ENCODE data around the gene PXDC1.
A peak's percentile ranks its signal among the peaks of the same experiment; 100 is the strongest.
"Not testable (repeated sequence)": the region's sequence is repeated elsewhere in the genome, so short reads cannot be mapped to it uniquely, and the experiment has no call there.

PXDC1 gene

GRCh38 chr6:3782876-3783832 is 31.6 kb upstream of the PXDC1 start:
- no peak for DNase-seq

DNA sequence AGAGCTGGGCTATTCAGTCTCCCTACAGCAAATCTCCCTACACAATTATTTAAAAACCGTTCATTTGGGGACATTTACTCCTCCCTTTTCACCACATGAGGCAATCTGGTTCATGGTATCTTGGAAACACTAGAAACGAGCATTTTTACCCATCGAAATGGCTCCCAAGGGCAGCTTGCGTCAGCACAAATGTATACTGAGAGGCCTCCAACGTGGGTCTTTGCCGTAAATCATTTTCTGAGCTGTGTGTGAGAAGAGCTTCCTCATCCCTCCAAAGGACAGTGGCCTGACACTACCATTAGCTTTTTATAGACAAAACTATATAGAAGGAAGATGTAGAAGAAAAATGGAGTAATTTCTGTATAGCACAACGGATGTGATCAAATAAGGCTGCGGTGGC is 30.0 kb upstream of the PXDC1 start:
- no peak for DNase-seq

DNA sequence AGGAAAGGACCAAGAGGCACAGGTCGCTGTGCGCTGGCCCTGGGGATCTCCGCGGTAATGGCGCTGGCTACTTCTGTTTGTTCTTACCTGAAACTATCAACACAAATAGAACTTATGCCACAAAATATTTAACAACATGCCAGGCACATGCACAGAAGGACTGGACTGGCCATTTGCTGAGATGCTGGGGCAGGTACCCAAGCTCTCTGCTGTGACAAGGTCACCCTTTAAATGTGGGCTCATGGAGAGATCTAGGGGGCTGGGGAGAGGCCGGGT is 28.0 kb upstream of the PXDC1 start:
- DNase-seq = no peak

DNA sequence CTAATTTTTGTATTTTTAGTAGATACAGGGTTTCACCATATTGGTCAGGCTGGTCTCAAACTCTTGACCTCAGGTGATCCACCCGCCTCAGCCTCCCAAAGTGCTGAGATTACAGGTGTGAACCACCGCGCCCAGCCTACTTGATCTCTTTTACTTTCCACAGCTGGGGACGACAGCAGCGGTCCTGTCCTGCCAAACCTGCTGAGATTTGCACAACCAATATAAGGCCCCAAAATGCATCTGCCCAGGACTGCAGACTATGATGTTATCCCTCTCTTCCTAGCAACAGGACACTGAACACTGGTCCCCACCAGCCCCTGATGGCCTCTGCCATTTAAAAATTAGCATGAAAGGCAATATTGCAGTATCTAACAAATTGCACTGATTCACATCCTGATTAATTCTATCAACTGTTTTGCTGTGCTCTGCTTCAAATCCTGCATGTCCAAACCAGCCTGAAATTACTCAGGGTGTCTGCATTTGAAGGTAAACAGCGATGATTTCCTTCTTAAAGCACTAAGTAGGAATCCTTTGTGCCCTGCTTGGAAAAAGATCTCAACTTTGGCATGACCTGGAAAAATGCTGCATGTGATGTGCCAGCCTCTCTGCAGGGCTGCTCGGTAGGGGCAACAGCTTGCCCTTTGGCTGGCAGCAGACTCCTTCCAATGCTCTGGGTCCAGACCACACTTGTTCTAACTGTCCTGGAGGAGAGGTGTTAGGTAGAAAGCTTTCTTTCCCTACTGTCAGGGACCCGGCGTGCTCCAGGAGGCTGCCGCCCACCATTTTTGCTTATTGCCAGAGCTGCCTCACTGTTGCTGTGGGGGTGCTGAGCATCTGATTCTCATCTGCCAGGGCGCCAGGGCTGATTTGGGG is 27.4 kb upstream of the PXDC1 start:
- no peak for DNase-seq

- no peak for DNase-seq
Observed at GRCh38 chr6:3777730-3778461, 26.4 kb upstream of the PXDC1 start.

GRCh38 chr6:3776881-3777507 is 25.5 kb upstream of the PXDC1 start:
- DNase-seq = no peak

GRCh38 chr6:3775847-3776246 is 24.3 kb upstream of the PXDC1 start:
- DNase-seq = no peak

DNA sequence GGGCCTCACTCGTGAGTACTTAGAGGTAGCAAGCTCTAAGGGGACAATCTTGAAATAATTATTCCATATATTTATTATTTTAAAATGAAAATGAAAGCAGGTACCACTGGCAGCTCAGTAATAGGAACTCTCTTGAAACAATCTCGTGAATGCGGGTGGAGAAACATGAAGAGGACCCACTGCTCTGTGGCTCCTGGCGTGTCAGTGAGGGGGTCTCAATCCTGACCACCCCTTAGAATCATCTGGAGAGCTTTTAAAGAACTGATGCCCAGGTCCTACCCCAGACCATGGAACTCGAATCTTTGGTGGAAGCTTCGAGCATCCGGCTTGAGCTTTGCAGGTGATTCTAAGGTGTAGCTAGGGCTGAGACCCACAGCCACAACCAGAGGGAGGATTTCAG is 23.9 kb upstream of the PXDC1 start:
- DNase-seq = no peak

DNA sequence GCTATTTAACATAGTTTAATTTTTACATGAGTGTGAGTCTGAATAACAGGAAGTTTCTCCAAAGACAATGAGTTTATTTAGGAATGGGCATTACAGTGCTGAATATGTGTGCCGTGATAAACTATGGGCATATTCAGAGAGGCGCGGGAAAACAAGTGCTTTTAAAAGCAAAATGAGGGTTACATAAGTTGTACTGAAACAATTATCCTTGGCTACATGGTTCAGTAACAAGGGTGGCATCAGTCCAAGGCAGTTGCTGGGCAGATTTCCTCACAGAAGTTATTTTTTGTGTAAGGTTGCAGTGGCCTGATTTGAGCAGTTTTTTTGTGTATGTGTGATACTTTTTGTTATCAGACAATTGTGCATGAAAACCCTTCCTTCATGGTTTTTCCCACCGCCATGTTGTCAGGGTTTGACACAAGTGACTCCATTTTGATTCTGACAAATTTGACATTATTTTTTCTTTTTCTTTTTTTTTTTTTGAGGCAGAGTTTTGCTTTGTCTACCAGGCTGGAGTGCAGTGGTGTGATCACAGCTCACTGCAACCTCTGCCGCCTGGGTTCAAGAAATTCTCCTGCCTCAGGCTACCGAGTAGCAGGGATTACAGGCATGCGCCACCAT is 22.3 kb upstream of the PXDC1 start:
- DNase-seq = no peak

- not testable (repeated sequence) for DNase-seq
Observed at GRCh38 chr6:3772127-3772999, 20.9 kb upstream of the PXDC1 start.

- no peak for DNase-seq
Observed at GRCh38 chr6:3771407-3772011, 20.0 kb upstream of the PXDC1 start.

- DNase-seq = no peak
Observed at GRCh38 chr6:3770023-3770720, 18.7 kb upstream of the PXDC1 start.

DNA sequence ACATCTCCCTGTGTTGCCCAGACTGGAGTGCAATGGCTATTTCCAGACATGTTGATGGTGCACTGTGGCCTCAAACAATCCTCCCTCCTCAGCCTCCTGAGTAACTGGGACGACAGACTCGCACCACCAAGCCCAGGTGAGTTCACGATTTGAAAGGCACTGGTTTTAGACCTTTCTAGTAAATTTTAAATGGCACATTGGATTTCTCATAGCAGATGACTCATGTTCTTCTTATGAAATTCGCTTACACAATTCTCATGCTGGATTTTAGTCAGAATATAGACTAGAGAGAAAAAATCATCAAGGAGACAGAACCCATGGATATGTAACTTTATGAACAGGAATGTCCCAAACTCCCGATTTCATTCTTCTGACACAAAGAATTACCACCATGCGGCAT is 18.1 kb upstream of the PXDC1 start:
- DNase-seq = no peak

DNA sequence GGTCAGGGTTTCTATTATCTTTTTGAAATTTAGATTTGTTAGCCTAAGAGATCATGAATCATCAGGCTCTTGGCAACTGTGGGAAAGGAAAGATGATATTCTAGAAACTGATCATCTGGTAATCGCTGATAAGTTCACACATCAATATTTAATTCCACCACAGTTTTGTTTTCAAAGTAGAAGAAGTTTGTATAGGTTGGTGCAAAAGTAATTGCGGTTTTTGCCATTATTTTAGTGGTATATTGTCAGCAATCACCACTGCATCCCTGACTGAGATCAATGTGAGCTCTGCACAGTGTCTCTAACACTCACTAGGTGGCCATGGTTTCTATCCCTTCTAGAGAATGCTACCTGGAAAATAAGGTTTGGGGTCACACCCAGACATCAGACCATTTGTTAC is 17.0 kb upstream of the PXDC1 start:
- no peak for DNase-seq

GRCh38 chr6:3767483-3767882 is 16.0 kb upstream of the PXDC1 start:
- DNase-seq = not testable (repeated sequence)

DNA sequence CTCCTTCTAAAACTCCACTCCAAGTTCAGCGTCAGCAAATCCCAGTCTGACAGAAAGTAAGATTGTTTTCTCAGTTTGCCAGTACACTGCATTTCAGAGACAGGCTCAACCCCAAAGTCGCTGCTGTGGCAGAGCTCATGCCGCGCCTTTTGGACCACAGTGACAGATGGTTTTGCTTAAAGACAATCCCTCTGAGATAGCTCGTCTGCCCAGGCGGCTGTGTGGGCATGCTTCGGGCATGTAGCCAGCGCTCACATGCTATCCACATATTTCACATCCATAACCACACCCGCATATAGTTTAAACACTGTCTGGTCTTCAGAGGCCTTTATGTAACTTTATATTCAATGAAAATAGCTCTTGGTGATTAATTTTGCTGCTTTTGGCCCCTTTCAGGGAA is 14.7 kb upstream of the PXDC1 start:
- DNase-seq = peak; percentile 79 to 89

GRCh38 chr6:3765415-3765814 is 13.9 kb upstream of the PXDC1 start:
- no peak for DNase-seq

GRCh38 chr6:3764516-3765335 is 13.2 kb upstream of the PXDC1 start:
- no peak for DNase-seq

- no peak for DNase-seq
Observed at GRCh38 chr6:3762852-3763251, 11.3 kb upstream of the PXDC1 start.
